ENCODE data around the gene IL1A.

The IL1A gene

GRCh38 chr2:112724591-112725525, 59.4 kb downstream of the IL1A start:
- H3K36me3 Mint-ChIP-seq (ENCODE audit: low read depth), result no peaks in the 10 kb centered on the region
- no peak overlapping the region for H3K27ac Mint-ChIP-seq
- H3K4me3 Mint-ChIP-seq, result no peak overlapping the region
- no peak for DNase-seq
- H3K4me1 Mint-ChIP-seq (ENCODE audit: low read depth), result peaks cover 5% of the 10 kb centered on the region
- H3K9me3 Mint-ChIP-seq, result no peaks in the 10 kb centered on the region
- H3K27me3 Mint-ChIP-seq, result peaks cover 13% of the 10 kb centered on the region

GRCh38 chr2:112723995-112724394, 60.3 kb downstream of the IL1A start:
- H3K27me3 Mint-ChIP-seq, result peaks cover 13% of the 10 kb centered on the region
- H3K27ac Mint-ChIP-seq, result no peak overlapping the region
- peaks cover 5% of the 10 kb centered on the region for H3K4me1 Mint-ChIP-seq (ENCODE audit: low read depth)
- no peak overlapping the region for H3K4me3 Mint-ChIP-seq
- DNase-seq, result no peak
- H3K9me3 Mint-ChIP-seq, result no peaks in the 10 kb centered on the region
- H3K36me3 Mint-ChIP-seq (ENCODE audit: low read depth), result no peaks in the 10 kb centered on the region
